Suprapubic skin (tissue), 3 donors: ENCODE data around the gene ATP8B1.

Source experiments
- POLR2A ChIP-seq, 2 donors: fragments of 450-650 bp; IDR thresholded peaks; one replicate each; pipeline ENCODE4 v1.6.1; 2017; ENCODE audit warnings: antibody characterized with exemption in 2 of 2, mild to moderate bottlenecking in 2 of 2, moderate library complexity in 2 of 2
- TF ChIP-seq, protein P1 (sequence below), 2 donors: fragments of 200-600 bp in 1 of 2; fragments of 450-650 bp in 1 of 2; sonication (generic) in 1 of 2; IDR thresholded peaks; one replicate each; pipeline ENCODE4 v1.5.1; 2016 to 2019; ENCODE audit warnings: antibody characterized with exemption in 2 of 2, mild to moderate bottlenecking in 1 of 2, moderate library complexity in 1 of 2

DNA sequence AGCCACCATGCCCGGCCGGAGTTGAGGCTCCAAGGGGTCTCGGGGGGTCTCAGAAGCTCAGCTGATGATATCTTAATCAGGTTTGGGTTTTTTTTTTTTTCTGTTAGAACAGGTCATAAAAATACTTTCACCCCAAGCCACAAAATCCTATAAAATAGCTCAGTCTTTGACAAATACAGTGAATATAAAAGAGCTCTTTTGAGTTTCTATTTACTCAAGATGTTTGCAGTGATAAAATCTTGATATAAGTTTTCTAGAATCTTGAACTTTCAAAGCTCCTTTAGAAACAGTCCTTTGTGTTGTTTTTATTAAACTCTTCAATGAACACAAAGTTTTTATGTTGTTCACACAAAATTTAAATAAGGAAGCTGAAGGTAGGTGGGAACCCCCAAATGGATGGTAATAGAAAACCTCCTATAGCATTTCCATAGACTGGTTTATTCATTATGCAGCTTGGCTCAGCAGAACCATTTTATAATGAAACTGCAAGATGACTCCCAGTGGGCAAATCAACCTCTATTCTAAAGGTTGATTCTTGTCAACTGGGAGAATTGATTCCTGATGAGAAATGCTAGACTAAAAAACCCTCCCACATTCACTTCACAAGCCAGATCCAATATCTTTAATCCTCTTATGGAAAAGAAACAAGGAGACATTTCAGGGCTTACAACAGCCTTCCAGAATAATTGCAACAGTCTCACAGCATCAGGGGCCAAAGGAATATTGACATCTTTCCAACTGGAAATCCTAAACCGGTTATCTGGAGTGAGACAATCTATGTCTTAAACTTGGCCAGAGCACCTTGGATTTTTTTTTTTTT lies 167.9 kb downstream of the ATP8B1 start:
- no peak for TF ChIP-seq POLR2A (IDR thresholded peaks at IDR 0.05)
- TF ChIP-seq, protein P1, sequence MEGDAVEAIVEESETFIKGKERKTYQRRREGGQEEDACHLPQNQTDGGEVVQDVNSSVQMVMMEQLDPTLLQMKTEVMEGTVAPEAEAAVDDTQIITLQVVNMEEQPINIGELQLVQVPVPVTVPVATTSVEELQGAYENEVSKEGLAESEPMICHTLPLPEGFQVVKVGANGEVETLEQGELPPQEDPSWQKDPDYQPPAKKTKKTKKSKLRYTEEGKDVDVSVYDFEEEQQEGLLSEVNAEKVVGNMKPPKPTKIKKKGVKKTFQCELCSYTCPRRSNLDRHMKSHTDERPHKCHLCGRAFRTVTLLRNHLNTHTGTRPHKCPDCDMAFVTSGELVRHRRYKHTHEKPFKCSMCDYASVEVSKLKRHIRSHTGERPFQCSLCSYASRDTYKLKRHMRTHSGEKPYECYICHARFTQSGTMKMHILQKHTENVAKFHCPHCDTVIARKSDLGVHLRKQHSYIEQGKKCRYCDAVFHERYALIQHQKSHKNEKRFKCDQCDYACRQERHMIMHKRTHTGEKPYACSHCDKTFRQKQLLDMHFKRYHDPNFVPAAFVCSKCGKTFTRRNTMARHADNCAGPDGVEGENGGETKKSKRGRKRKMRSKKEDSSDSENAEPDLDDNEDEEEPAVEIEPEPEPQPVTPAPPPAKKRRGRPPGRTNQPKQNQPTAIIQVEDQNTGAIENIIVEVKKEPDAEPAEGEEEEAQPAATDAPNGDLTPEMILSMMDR (IDR thresholded peaks at IDR 0.05) = no peak
